K562 (cell line): ENCODE data around the gene HNF4A. TPM values are rescaled to one million over a fixed set of nuclear protein-coding genes. Genes with fewer than 3 reads are reported as not detected.

Experiments used
- CBX1 ChIP-seq: sonication (generic); IDR thresholded peaks from 2 replicates; pipeline ENCODE4 v1.6.1; 2016; ENCODE audit warnings: antibody characterized with exemption, low read depth, mild to moderate bottlenecking
- KHSRP ChIP-seq: fragments of 450-650 bp; IDR thresholded peaks from 2 replicates; pipeline ENCODE4 v1.6.1; 2017
- L3MBTL2 ChIP-seq: fragments of 450-650 bp; IDR thresholded peaks from 2 replicates; pipeline ENCODE4 v1.6.1; 2016; ENCODE audit warnings: mild to moderate bottlenecking, moderate library complexity
- NBN ChIP-seq: fragments of 450-650 bp; IDR thresholded peaks from 2 replicates; pipeline ENCODE4 v1.6.1; 2016; ENCODE audit warnings: low read depth, mild to moderate bottlenecking
- NR2C2 ChIP-seq, 2 experiments: fragments of 200-800 bp in 1 of 2; sonication (Bioruptor generic) in 1 of 2; sonication (generic) in 1 of 2; formaldehyde crosslinking in 1 of 2; IDR thresholded peaks; 2 replicates each; pipeline versions ENCODE4 v1.6.1 to v1.8.0; 2016 to 2022; ENCODE audit warnings: mild to moderate bottlenecking in 1 of 2, missing compliant biosample characterization in 1 of 2, missing genetic modification characterization in 1 of 2, missing genetic modification reagents in 1 of 2
- NUFIP1 ChIP-seq: fragments of 450-650 bp; IDR thresholded peaks from 2 replicates; pipeline ENCODE4 v1.6.1; 2018; ENCODE audit not compliant: partially characterized antibody
- RCOR1 ChIP-seq, 2 experiments: IDR thresholded peaks; 2 replicates each; pipeline ENCODE4 v1.6.1; 2012; ENCODE audit warnings: low read depth in 2 of 2, low read length in 2 of 2, borderline replicate concordance in 1 of 2, improper control_type of control experiment in 1 of 2
- RHOXF2B ChIP-seq: fragments of 250-450 bp; sonication (Bioruptor Pico); conservative IDR thresholded peaks from 2 replicates; pipeline ENCODE4 v1.5.1; 2021
- SIRT6 ChIP-seq: IDR thresholded peaks from one replicate; pipeline ENCODE4 v1.6.1; 2012; ENCODE audit warnings: low read depth, mild to moderate bottlenecking, control low read depth, inconsistent platforms, low read length, moderate library complexity
- TGIF2 ChIP-seq: sonication (generic); formaldehyde crosslinking; IDR thresholded peaks from 2 replicates; pipeline ENCODE4 v1.8.1; 2022; ENCODE audit warnings: mild to moderate bottlenecking, missing genetic modification reagents, moderate library complexity
- ZFPM2 ChIP-seq: fragments of 250-450 bp; sonication (Bioruptor Pico); IDR thresholded peaks from 2 replicates; pipeline ENCODE4 v1.5.1; 2022; ENCODE audit warnings: mild to moderate bottlenecking
- ZNF354B ChIP-seq: fragments of 250-450 bp; sonication (Bioruptor Pico); IDR thresholded peaks from 2 replicates; pipeline ENCODE4 v1.4.0; 2020
- ZNF644 ChIP-seq: fragments of 200-800 bp; sonication (Bioruptor generic); IDR thresholded peaks from 2 replicates; pipeline ENCODE4 v1.6.1; 2016; ENCODE audit warnings: low read depth, missing genetic modification characterization, missing compliant biosample characterization
- polyA plus RNA-seq, 8 experiments: library from polyadenylated mRNA; depleted of rRNA in 4 of 8; stranded (reverse) in 5 of 8; unstranded in 3 of 8; fragments of >200 nt; fragmentation: Nextera tagmentation in 2 of 8; fragmentation: Illumina TruSeq in 1 of 8; extraction: Ambion mirVana in 2 of 8; extraction: Trizol in 1 of 8; gene quantifications; 2 replicates each; pipeline versions ENCODE4 v1.2.1 to v1.2.3, GENCODE V29; 2011 to 2014; ENCODE audit warnings: inconsistent platforms in 1 of 8, missing spikeins in 1 of 8
- total RNA-seq, 7 experiments: library from RNA; depleted of rRNA in 6 of 7; stranded (reverse); fragments of >200 nt in 6 of 7; fragmentation: Illumina TruSeq in 2 of 7; extraction: Trizol in 2 of 7; gene quantifications; 2 replicates each; pipeline versions ENCODE4 v1.2.1 to v1.2.3, GENCODE V29; 2011 to 2021; ENCODE audit warnings: low replicate concordance in 1 of 7
- TF ChIP-seq, protein P1 (sequence below): fragments of 200-600 bp; sonication (generic); IDR thresholded peaks from one replicate; pipeline ENCODE4 v1.6.1; 2012; ENCODE audit warnings: mild to moderate bottlenecking, low read depth, low read length, inconsistent platforms
- TF ChIP-seq, protein P2 (sequence below): IDR thresholded peaks from 2 replicates; pipeline ENCODE4 v1.6.1; 2011; ENCODE audit warnings: borderline replicate concordance, low read depth, mild to moderate bottlenecking, moderate library complexity, low read length; ENCODE audit not compliant: insufficient read depth, poor library complexity, severe bottlenecking

The HNF4A gene
- total and polyA plus RNA-seq, 9 of the 15 experiments (the other 6 are each of a cell fraction or from before 2014, with no cell fraction given), result 0.03 to 0.27 (median 0.08) TPM; not detected in 5

DNA sequence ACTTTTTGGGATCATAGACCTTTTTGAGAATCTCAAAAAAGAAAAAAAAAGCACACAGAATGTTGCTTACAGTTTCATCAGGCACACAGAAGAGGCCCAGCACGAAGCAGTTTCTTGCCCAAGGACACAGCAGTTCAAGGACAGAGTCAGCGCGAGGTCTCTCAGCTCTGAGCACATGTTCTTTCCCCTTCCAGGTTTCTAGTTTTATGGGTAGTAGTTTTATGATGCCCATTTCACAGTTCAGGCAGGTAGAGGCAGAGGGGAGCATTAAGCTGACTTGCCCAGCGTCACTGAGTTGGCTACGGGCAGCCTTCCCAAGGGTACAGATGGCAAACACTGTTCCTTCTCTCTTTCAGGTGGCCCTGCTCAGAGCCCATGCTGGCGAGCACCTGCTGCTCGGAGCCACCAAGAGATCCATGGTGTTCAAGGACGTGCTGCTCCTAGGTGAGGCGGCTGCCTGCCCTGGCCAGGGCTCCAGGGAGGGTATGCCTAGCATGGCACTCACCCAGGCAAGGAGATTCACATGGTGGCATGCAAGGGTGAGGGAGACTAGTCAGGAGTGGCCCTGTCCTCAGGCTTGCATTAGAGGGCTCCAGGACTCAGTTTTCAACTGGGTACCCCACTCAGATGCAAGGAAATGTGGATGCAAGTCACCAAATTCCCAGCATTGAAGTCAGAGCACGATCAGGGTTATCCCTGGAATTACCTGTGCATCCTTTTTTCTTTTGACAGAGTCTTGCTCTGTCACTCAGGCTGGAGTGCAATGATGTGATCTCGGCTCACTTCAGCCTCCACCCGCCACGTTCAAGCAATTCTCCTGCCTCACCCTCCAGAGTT lies 62.8 kb downstream of the HNF4A start (continued):
- TF ChIP-seq, protein P1, sequence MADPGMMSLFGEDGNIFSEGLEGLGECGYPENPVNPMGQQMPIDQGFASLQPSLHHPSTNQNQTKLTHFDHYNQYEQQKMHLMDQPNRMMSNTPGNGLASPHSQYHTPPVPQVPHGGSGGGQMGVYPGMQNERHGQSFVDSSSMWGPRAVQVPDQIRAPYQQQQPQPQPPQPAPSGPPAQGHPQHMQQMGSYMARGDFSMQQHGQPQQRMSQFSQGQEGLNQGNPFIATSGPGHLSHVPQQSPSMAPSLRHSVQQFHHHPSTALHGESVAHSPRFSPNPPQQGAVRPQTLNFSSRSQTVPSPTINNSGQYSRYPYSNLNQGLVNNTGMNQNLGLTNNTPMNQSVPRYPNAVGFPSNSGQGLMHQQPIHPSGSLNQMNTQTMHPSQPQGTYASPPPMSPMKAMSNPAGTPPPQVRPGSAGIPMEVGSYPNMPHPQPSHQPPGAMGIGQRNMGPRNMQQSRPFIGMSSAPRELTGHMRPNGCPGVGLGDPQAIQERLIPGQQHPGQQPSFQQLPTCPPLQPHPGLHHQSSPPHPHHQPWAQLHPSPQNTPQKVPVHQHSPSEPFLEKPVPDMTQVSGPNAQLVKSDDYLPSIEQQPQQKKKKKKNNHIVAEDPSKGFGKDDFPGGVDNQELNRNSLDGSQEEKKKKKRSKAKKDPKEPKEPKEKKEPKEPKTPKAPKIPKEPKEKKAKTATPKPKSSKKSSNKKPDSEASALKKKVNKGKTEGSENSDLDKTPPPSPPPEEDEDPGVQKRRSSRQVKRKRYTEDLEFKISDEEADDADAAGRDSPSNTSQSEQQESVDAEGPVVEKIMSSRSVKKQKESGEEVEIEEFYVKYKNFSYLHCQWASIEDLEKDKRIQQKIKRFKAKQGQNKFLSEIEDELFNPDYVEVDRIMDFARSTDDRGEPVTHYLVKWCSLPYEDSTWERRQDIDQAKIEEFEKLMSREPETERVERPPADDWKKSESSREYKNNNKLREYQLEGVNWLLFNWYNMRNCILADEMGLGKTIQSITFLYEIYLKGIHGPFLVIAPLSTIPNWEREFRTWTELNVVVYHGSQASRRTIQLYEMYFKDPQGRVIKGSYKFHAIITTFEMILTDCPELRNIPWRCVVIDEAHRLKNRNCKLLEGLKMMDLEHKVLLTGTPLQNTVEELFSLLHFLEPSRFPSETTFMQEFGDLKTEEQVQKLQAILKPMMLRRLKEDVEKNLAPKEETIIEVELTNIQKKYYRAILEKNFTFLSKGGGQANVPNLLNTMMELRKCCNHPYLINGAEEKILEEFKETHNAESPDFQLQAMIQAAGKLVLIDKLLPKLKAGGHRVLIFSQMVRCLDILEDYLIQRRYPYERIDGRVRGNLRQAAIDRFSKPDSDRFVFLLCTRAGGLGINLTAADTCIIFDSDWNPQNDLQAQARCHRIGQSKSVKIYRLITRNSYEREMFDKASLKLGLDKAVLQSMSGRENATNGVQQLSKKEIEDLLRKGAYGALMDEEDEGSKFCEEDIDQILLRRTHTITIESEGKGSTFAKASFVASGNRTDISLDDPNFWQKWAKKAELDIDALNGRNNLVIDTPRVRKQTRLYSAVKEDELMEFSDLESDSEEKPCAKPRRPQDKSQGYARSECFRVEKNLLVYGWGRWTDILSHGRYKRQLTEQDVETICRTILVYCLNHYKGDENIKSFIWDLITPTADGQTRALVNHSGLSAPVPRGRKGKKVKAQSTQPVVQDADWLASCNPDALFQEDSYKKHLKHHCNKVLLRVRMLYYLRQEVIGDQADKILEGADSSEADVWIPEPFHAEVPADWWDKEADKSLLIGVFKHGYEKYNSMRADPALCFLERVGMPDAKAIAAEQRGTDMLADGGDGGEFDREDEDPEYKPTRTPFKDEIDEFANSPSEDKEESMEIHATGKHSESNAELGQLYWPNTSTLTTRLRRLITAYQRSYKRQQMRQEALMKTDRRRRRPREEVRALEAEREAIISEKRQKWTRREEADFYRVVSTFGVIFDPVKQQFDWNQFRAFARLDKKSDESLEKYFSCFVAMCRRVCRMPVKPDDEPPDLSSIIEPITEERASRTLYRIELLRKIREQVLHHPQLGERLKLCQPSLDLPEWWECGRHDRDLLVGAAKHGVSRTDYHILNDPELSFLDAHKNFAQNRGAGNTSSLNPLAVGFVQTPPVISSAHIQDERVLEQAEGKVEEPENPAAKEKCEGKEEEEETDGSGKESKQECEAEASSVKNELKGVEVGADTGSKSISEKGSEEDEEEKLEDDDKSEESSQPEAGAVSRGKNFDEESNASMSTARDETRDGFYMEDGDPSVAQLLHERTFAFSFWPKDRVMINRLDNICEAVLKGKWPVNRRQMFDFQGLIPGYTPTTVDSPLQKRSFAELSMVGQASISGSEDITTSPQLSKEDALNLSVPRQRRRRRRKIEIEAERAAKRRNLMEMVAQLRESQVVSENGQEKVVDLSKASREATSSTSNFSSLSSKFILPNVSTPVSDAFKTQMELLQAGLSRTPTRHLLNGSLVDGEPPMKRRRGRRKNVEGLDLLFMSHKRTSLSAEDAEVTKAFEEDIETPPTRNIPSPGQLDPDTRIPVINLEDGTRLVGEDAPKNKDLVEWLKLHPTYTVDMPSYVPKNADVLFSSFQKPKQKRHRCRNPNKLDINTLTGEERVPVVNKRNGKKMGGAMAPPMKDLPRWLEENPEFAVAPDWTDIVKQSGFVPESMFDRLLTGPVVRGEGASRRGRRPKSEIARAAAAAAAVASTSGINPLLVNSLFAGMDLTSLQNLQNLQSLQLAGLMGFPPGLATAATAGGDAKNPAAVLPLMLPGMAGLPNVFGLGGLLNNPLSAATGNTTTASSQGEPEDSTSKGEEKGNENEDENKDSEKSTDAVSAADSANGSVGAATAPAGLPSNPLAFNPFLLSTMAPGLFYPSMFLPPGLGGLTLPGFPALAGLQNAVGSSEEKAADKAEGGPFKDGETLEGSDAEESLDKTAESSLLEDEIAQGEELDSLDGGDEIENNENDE, result no peak
- TF ChIP-seq NBN (no peak), NUFIP1 (no peak), TGIF2 (CRISPR knock-in tag) (no peak), L3MBTL2 (peak; percentile 93), CBX1 (no peak), NR2C2 (CRISPR knock-in tag; IDR thresholded peaks at IDR 0.05) (no peak), NR2C2 (tag; IDR thresholded peaks at IDR 0.05) (peak; percentile 53; the same call in 1 of the 2 replicates), ZNF644 (tag) (peak; percentile 50; the same call in 1 of the 2 replicates), KHSRP (no peak), ZNF354B (CRISPR knock-in tag) (no peak), SIRT6 (no peak), ZFPM2 (CRISPR knock-in tag) (no peak), RCOR1 (IDR thresholded peaks at IDR 0.05; ENCODE audit: borderline replicate concordance in 1 of 2, low read depth in 2 of 2, low read length in 2 of 2) (no peak), RHOXF2B (CRISPR knock-in tag) (no peak)
- TF ChIP-seq, protein P2, sequence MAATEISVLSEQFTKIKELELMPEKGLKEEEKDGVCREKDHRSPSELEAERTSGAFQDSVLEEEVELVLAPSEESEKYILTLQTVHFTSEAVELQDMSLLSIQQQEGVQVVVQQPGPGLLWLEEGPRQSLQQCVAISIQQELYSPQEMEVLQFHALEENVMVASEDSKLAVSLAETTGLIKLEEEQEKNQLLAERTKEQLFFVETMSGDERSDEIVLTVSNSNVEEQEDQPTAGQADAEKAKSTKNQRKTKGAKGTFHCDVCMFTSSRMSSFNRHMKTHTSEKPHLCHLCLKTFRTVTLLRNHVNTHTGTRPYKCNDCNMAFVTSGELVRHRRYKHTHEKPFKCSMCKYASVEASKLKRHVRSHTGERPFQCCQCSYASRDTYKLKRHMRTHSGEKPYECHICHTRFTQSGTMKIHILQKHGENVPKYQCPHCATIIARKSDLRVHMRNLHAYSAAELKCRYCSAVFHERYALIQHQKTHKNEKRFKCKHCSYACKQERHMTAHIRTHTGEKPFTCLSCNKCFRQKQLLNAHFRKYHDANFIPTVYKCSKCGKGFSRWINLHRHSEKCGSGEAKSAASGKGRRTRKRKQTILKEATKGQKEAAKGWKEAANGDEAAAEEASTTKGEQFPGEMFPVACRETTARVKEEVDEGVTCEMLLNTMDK, result no peak
